Panc1 (cell line): ENCODE measurements around the gene LDAF1.

ENCODE experiments used
- CTCF ChIP-seq: fragments of 450-650 bp; IDR thresholded peaks from 2 replicates; pipeline ENCODE4 v1.5.1; 2017; ENCODE audit warnings: mild to moderate bottlenecking
- POLR2AphosphoS5 ChIP-seq: IDR thresholded peaks from 2 replicates; pipeline ENCODE4 v1.6.1; 2012; ENCODE audit warnings: mild to moderate bottlenecking, low read depth, low read length, moderate library complexity

- TF ChIP-seq CTCF = no peak
- no peak for TF ChIP-seq POLR2AphosphoS5
These were observed 9.6 kb downstream of the LDAF1 start for GRCh38 chr16:21167929-21168602.
